GM21528 (cell line): ENCODE results near the gene DNAJA3.

Source experiments
- ATAC-seq: cut with Tn5 transposase; IDR thresholded peaks from one replicate; pipeline ENCODE4 v1.9.1; 2021; ENCODE audit warnings: mild to moderate bottlenecking, moderate library complexity; ENCODE audit not compliant: unreplicated experiment, low FRiP score

DNAJA3 gene

DNA sequence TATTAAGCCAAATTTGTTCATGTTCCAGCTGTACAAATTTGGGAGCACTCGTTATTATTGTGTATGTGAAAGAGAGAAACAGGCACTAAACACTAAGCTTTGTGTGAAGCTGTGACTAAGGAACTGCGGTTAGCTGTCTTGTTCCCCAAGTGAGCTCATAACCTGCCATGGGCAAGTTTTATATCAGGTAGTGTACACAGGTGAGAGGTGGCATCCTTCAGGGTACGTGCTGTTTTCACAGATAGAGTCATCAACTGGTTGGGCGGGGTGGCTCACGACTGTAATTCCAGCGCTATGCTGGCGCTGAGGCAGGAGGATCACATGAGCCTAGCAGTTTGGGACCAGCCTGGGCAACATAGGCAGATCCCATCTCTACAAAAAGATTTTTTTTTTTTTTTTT lies 2.8 kb downstream of the DNAJA3 start:
- ATAC-seq: no peak

DNA sequence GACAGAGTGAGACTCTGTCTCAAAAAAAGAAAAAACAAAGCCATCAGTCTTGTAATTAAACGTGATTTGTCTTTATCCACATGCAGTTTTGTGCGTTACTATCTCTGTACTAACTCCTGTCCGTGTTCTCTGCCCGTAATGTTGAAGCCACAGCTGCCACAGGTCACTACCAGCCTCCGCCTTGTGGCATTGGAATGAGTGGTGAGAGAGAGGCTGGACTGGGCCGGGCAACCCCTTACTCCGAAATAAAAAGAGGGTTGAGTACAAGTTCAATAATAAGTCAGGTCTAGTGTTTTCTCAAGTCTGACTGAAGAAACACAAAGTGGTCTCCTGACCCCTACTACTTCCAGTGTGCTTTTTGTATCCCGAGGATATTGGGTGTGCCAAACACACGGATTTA lies 5.4 kb downstream of the DNAJA3 start:
- ATAC-seq: no peak

DNA sequence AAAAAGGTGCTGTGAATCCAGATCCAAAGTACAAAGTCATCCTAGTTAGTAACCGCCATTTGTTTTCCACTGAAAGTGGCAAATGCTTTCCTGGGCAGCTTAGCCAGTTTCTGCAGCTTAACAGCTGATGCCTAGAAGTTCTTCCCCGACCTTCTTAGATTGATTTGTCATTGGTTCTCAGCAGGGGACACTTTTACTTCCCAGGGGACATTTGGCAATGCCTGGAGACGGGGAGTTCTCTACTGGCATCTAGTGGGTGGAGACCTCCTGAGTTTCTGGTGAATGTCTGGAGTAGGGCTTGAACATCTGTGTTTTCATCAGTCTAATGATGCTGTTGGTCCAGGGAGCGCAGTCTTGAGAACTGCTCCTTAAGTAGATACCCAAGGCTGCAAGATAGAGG lies 7.6 kb downstream of the DNAJA3 start:
- ATAC-seq: no peak

DNA sequence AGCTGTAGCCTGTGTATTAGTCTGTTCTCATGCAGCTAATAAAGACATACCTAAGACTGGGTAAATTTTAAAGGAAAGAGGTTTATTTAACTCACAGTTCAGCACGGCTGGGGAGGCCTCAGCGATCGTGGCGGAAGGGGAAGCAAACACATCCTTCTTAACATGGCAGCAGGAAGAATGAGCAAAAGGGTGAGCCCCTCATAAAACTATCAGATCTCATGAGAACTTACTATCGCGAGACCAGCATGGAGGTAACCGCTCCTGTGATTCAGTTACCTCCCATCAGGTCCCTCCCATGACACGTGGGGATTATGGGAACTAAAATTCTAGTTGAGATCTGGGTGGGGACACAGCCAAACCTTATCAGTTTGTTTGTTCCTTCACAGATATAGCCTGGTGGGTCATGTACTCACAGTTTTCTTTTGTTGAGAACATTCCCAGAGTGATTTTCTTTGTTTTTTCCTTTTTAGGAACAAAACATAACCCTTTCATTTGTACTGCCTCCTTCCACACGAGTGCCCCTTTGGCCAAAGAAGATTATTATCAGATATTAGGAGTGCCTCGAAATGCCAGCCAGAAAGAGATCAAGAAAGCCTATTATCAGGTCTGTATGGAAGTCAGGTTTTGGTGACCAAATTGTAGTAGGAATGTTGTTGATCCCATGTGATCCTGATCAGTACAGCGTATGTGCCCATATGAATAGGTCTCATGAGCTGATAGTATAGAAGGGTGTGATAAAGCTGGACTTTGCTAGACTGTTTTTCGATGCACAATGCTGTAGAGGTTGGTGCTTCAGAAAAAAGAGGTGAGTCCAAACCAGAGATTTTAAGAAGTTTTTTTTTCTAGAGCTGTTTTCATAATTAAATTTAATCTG lies 8.5 kb downstream of the DNAJA3 start:
- ATAC-seq: no peak

DNA sequence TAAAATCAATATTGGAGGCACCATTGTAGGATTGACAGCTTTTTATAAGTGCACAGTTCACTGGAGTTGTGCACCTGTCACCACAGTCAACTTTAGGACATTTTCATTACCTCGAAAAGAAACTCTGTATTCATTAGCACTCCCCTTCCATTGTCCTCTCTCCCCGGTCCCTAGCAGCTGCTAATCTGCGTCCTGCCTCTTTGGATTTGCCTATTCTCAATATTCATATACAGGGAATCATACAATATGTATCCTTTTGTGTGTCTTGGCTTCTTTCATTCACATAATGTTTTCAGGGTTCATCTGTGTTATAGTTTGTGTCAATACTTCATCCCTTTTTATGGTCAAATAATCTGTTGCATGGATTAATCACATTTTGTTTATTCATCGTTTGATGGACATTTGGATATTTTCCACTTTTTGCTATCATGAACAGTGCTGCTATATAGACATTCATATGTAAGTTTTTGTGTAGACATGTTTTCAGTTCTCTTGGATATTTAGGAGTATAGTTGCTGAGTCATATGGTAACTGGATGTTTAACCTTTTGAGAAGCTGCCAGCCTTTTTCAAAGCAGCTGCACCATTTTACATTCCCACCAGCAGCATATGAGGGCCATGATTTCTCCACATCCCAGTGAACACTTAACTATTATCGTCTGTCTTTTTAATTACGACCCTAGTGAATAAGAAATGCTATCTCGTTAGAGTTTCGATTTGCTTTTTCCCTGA lies 9.8 kb downstream of the DNAJA3 start:
- no peak for ATAC-seq

DNA sequence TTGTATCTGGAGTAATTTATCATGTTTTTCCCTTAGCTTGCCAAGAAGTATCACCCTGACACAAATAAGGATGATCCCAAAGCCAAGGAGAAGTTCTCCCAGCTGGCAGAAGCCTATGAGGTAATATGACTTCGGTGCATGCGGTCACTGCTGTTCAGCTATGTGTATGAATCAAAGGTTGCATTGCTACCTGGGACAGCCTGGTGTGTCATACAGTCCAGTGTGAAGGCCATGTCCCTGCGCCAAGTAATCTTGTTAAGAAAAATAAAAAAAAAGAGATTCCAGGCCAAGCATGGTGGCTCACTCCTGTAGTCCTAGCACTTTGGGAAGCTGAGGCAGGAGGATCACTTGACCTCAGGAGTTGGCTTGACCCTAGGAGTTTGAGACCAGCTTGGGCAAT lies 11.7 kb downstream of the DNAJA3 start:
- ATAC-seq: no peak

DNA sequence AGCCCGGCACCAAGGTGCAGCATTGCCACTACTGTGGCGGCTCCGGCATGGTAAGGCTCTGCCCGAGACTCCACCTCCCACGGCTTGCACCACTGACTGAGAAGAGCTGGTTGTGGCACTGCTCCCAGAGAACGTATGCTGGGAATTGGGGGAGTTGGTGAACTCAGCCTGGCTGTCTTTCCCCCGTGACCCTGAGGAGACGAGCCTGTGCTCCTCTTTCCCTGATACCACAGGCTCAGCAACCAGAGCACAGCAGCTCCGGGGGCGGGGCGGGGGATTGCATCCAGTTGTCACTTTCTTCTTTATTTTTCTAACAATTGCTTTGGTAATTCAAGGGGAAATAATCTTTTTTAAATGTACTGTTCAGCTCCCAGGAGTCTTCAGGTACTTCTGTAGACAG lies 16.7 kb downstream of the DNAJA3 start:
- ATAC-seq: no peak

- ATAC-seq: no peak
These were observed 17.6 kb downstream of the DNAJA3 start for GRCh38 chr16:4443271-4443670.

- ATAC-seq: no peak
These were observed 18.3 kb downstream of the DNAJA3 start for GRCh38 chr16:4443986-4444385.

GRCh38 chr16:4450430-4450829 lies 24.8 kb downstream of the DNAJA3 start:
- no peak for ATAC-seq

DNA sequence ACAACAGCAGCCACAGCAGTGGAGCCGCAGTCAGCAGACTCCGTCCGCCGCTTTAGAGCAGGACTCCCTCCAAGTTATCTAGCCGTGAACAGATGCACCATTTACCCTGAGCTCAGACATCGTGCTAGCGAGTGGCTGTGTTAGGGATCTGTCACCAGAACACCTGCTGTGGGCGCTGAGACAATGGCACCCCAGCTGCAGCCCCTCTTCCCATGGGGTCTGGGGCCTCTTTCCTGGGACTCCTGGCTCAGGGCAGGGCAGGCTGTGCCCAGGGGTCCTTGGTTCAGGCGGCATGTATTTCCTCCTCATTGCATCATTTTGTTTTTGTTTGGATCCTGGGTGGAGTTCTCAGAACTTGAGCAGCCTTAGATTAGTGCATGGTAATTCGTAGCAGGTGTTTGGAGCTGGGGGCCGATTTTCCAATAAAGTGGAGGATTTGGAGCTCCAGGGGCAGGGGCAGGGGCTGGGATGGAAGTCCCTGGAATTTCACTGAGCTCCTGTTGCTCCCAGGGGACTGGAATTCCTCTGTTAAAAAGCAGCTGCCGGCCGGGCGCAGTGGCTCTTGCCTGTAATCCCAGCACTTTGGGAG lies 25.4 kb downstream of the DNAJA3 start:
- no peak for ATAC-seq

DNA sequence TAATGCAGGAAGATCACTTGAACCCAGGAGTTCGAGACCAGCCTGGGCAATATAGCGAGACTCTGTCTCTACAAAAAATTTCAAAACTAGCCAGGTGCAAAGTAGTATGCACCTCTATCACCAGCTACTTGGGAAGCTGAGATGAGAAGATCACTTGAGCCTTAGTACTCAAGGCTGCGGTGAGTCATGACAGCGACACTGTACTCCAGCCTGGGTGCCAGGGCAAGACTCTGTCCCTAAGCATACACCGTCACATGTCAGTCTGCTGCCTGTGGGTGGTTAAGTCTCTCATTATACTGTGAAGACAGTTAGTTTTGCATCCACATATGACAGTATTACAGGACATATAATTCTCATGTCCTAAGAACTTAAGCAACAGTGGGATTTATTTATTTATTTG lies 27.0 kb downstream of the DNAJA3 start:
- ATAC-seq: no peak

DNA sequence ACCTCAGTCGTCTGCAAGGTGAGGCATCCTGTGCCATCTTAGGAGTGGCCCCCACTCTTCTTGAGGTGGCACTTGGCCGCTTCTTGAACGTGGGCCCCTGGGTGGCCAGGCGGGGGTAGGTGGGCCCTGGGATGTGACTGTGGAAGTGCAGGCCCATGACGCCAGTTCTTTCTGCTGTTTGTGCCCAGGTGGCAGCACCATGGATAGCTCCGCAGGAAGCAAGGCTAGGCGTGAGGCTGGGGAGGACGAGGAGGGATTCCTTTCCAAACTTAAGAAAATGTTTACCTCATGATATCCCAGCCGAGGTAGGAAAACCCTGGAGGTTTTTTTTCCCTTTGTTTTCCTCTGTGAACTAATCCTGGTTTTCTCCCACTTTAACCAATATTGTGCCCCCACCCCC lies 29.0 kb downstream of the DNAJA3 start:
- no peak for ATAC-seq

DNA sequence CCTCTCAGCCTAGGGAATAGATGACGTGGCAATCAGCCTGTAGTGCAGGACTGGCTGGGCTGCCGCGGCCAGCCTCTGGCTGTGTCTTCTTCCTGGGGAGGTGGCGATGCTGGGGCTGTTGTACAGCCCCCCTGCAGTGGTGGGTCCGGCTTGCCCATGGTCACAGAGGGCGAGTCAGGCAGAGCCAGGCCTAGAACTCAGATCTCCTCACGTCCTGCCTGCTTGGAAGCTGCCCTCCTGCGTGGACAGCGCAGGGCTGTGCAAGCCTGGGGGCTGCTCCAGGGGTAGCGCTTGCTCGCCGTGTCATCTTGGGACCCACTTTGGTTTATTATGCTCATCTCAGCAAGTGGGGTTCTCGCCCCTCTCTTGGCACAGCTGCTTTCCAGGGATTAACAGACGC lies 29.4 kb downstream of the DNAJA3 start:
- no peak for ATAC-seq

GRCh38 chr16:4455951-4456350 lies 30.3 kb downstream of the DNAJA3 start:
- no peak for ATAC-seq

GRCh38 chr16:4460936-4461249 lies 35.2 kb downstream of the DNAJA3 start:
- no peak for ATAC-seq

- no peak for ATAC-seq
These were observed 35.8 kb downstream of the DNAJA3 start for GRCh38 chr16:4461250-4462085.

GRCh38 chr16:4463522-4464163 lies 38.0 kb downstream of the DNAJA3 start:
- no peak for ATAC-seq

DNA sequence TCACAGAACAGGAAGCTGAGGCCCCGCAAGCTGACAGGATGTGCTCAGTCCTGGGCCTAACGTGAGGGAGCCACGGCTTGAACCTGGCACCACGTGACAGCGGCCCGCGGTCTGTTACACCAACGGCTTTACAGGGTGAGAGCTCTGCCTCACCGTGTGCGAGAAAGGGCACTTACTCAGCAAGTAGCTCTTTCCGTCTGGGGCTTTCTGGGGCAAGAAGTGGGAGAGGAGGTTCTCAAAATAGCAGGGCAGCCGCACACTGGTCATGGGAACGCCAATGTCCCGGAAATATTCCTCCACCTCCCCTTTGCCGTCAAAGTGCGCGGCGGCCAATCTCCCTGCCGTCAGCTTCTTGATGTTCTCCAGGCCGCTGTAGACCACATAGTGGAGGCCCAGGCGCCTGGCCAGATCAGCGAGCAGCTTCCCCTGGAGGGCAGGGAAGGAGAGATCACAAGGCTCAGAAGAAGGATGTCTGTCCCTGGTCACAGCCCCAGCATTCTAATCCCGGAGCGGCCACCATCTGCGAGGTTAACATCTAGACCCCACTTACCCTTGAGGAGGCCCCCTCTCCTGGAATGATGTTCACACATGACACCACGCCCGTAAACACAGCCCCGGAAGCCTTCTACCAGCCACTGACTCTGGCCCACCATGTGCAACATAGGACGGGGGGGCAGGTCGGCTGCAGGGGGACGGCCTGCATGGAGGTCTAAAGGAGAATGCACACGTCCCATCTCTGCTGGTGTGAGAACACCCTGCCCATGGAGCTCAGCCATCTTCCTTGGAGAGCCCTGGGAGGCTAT lies 40.5 kb downstream of the DNAJA3 start:
- no peak for ATAC-seq

DNA sequence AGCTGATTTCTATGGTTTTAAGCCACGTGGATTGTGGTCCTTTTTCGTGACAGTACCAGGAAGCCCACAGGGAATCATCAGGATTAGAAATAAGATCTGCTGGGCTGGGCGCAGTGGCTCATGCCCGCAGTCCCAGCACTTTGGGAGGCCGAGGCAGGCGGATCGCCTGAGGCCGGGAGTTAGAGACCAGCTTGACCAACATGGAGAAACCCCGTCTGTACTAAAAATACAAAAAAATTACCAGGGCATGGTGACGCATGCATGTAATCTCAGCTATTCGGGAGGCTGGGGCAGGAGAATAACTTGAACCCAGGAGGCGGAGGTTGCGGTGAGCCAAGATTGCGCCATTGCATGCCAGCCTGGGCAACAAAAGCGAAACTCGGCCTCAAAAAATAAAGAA lies 42.2 kb downstream of the DNAJA3 start:
- ATAC-seq: no peak
